GM04504 (cell line): Measurements from ENCODE around the gene SLC1A5.
"Not testable (repeated sequence)": the region's sequence is repeated elsewhere in the genome, so short reads cannot be mapped to it uniquely, and the experiment has no call there.

Source experiments
- DNase-seq: peaks from one replicate; pipeline ENCODE4 v3.0.0-alpha.2; 2012; ENCODE audit warnings: low read depth

SLC1A5 gene

GRCh38 chr19:46788262-46788967 is at the start of gene SLC1A5:
Gene SLC1A5, minus strand, starts transcription at chr19:46788594. Its CDS starts 629 bp downstream, at chr19:46787965.
- peak; percentile 95 for DNase-seq

- no peak for DNase-seq
These were observed 49.8 kb upstream of the SLC1A5 start for GRCh38 chr19:46838160-46838559.

- DNase-seq: no peak
These were observed 46.6 kb upstream of the SLC1A5 start for GRCh38 chr19:46834984-46835383.

- no peak for DNase-seq
These were observed 45.7 kb upstream of the SLC1A5 start for GRCh38 chr19:46834121-46834520.

GRCh38 chr19:46830864-46831263 is 42.5 kb upstream of the SLC1A5 start:
- no peak for DNase-seq

- DNase-seq: peak; percentile 27
These were observed 40.1 kb upstream of the SLC1A5 start for GRCh38 chr19:46828484-46828883.

GRCh38 chr19:46825731-46826055 is 37.3 kb upstream of the SLC1A5 start:
- no peak for DNase-seq

- DNase-seq: no peak
These were observed 36.7 kb upstream of the SLC1A5 start for GRCh38 chr19:46824890-46825730.

GRCh38 chr19:46823049-46823448 is 34.7 kb upstream of the SLC1A5 start:
- DNase-seq: no peak

GRCh38 chr19:46822410-46822787 is 34.0 kb upstream of the SLC1A5 start:
- DNase-seq: not testable (repeated sequence)

- no peak for DNase-seq
These were observed 33.4 kb upstream of the SLC1A5 start for GRCh38 chr19:46821512-46822409.

GRCh38 chr19:46818812-46819211 is 30.4 kb upstream of the SLC1A5 start:
- no peak for DNase-seq

GRCh38 chr19:46815833-46816627 is 27.6 kb upstream of the SLC1A5 start:
- DNase-seq: no peak

GRCh38 chr19:46813839-46814358 is 25.5 kb upstream of the SLC1A5 start:
- no peak for DNase-seq

- DNase-seq: no peak
These were observed 24.8 kb upstream of the SLC1A5 start for GRCh38 chr19:46812977-46813838.

- DNase-seq: no peak
These were observed 21.3 kb upstream of the SLC1A5 start for GRCh38 chr19:46809534-46810272.

- DNase-seq: no peak
These were observed 18.3 kb upstream of the SLC1A5 start for GRCh38 chr19:46806656-46807055.

- not testable (repeated sequence) for DNase-seq
These were observed 16.0 kb upstream of the SLC1A5 start for GRCh38 chr19:46804432-46804831.

- no peak for DNase-seq
These were observed 15.2 kb upstream of the SLC1A5 start for GRCh38 chr19:46803555-46803954.

GRCh38 chr19:46802152-46802551 is 13.8 kb upstream of the SLC1A5 start:
- DNase-seq: no peak
